T-helper 9 cell (primary cell): ENCODE data around the gene HEBP1.
"Not testable (repeated sequence)": the region's sequence is repeated elsewhere in the genome, so short reads cannot be mapped to it uniquely, and the experiment has no call there.

ENCODE experiments used
- DNase-seq: peaks from one replicate; pipeline ENCODE4 v3.0.0-alpha.2; 2020
- total RNA-seq, 2 donors: gene quantifications; one replicate each; lab custom pipeline; 2026; lab: John Stamatoyannopoulos, UW

Gene HEBP1
- total RNA-seq, result 2.9 reads per million in 2 donors

GRCh38 chr12:12999959-13000615 lies at the start of gene HEBP1:
TSS of gene HEBP1 (minus strand) at chr12:13000265. CDS start at chr12:13000114, 151 bp downstream.
- DNase-seq, result peak; percentile 99

- no peak for DNase-seq
Observed at GRCh38 chr12:13049816-13050215, 49.8 kb upstream of the HEBP1 start.

GRCh38 chr12:13046964-13047363 lies 46.9 kb upstream of the HEBP1 start:
- DNase-seq, result no peak

GRCh38 chr12:13045816-13046215 lies 45.8 kb upstream of the HEBP1 start:
- no peak for DNase-seq

- no peak for DNase-seq
Observed at GRCh38 chr12:13044906-13045299, 44.8 kb upstream of the HEBP1 start.

- DNase-seq, result peak; percentile 51
Observed at GRCh38 chr12:13044002-13044905, 44.2 kb upstream of the HEBP1 start, which contains the start of gene FAM234B. TSS of gene FAM234B (plus strand) at chr12:13044381. CDS start at chr12:13044404, 23 bp downstream.

- no peak for DNase-seq
Observed at GRCh38 chr12:13042666-13043230, 42.7 kb upstream of the HEBP1 start.

- no peak for DNase-seq
Observed at GRCh38 chr12:13041224-13041623, 41.2 kb upstream of the HEBP1 start.

GRCh38 chr12:13039328-13039956 lies 39.4 kb upstream of the HEBP1 start:
- no peak for DNase-seq

- no peak for DNase-seq
Observed at GRCh38 chr12:13038491-13039161, 38.6 kb upstream of the HEBP1 start.

- DNase-seq, result no peak
Observed at GRCh38 chr12:13036881-13037280, 36.8 kb upstream of the HEBP1 start.

- DNase-seq, result not testable (repeated sequence)
Observed at GRCh38 chr12:13035335-13035734, 35.3 kb upstream of the HEBP1 start.

GRCh38 chr12:13033476-13033875 lies 33.4 kb upstream of the HEBP1 start:
- DNase-seq, result no peak

GRCh38 chr12:13032164-13032563 lies 32.1 kb upstream of the HEBP1 start:
- no peak for DNase-seq

- no peak for DNase-seq
Observed at GRCh38 chr12:13030541-13031291, 30.7 kb upstream of the HEBP1 start.

- no peak for DNase-seq
Observed at GRCh38 chr12:13028825-13029570, 28.9 kb upstream of the HEBP1 start.

- no peak for DNase-seq
Observed at GRCh38 chr12:13027508-13027907, 27.4 kb upstream of the HEBP1 start.

- DNase-seq, result no peak
Observed at GRCh38 chr12:13027032-13027431, 27.0 kb upstream of the HEBP1 start.

- DNase-seq, result no peak
Observed at GRCh38 chr12:13026286-13026685, 26.2 kb upstream of the HEBP1 start.

- no peak for DNase-seq
Observed at GRCh38 chr12:13024531-13024916, 24.5 kb upstream of the HEBP1 start.
